Measurements from ENCODE around the gene GSE1.

- TF ChIP-seq CTCF (conservative IDR thresholded peaks at IDR 0.05; ENCODE audit: low read depth, low read length) (no peak), EZH2 (IDR thresholded peaks at IDR 0.05; ENCODE audit: low read length, unreplicated experiment) (no peak), EZH2phosphoT487 (IDR thresholded peaks at IDR 0.05; ENCODE audit: borderline replicate concordance, low read length) (no peak)
These were observed 63.3 kb downstream of the GSE1 start for GRCh38 chr16:85676466-85676865.

All from PC-3 (cell line).